ENCODE results near the gene MCF2L2. TPM values are rescaled to one million over a fixed set of nuclear protein-coding genes. Genes with fewer than 3 reads are reported as not detected.
"Not testable (repeated sequence)": the region's sequence is repeated elsewhere in the genome, so short reads cannot be mapped to it uniquely, and the experiment has no call there.

MCF2L2 gene
- total and polyA plus RNA-seq, 2 donors: 0.44 to 3.6 TPM

GRCh38 chr3:183167975-183168374 is 260.4 kb downstream of the MCF2L2 start:
- 94% methylated on average over 1 of the region's 1 CpG for WGBS
- H3K4me3 ChIP-seq (ENCODE audit: low read depth, low read length); H3K27ac ChIP-seq (ENCODE audit: low read depth); H3K36me3 ChIP-seq (ENCODE audit: insufficient read depth); DNase-seq (ENCODE audit: extremely low spot score); H3K4me1 ChIP-seq (ENCODE audit: insufficient read depth): not testable (repeated sequence)

- Histone ChIP-seq H3K27ac (ENCODE audit: low read depth) (no peak overlapping the region), H3K4me3 (ENCODE audit: low read depth, low read length) (no peak overlapping the region), H3K36me3 (ENCODE audit: insufficient read depth) (no peaks in the 10 kb centered on the region), H3K4me1 (ENCODE audit: insufficient read depth) (no peaks in the 10 kb centered on the region)
- 87% methylated on average over 25 of the region's 25 CpGs for WGBS
- no peak for DNase-seq (ENCODE audit: extremely low spot score)
Observed at GRCh38 chr3:183163563-183163962, 264.9 kb downstream of the MCF2L2 start.

GRCh38 chr3:183161552-183162336 is 266.7 kb downstream of the MCF2L2 start:
- H3K27ac ChIP-seq (ENCODE audit: low read depth): no peak overlapping the region
- no peaks in the 10 kb centered on the region for H3K4me1 ChIP-seq (ENCODE audit: insufficient read depth)
- DNase-seq (ENCODE audit: extremely low spot score): no peak
- H3K4me3 ChIP-seq (ENCODE audit: low read depth, low read length): peak overlapping the region; percentile 64
- 42% methylated on average over 25 of the region's 25 CpGs for WGBS
- no peaks in the 10 kb centered on the region for H3K36me3 ChIP-seq (ENCODE audit: insufficient read depth)

GRCh38 chr3:183160616-183161015 is 267.8 kb downstream of the MCF2L2 start:
- Histone ChIP-seq H3K36me3 (ENCODE audit: insufficient read depth) (no peaks in the 10 kb centered on the region), H3K4me3 (ENCODE audit: low read depth, low read length) (no peak overlapping the region), H3K4me1 (ENCODE audit: insufficient read depth) (no peaks in the 10 kb centered on the region), H3K27ac (ENCODE audit: low read depth) (no peak overlapping the region)
- 89% methylated on average over 5 of the region's 5 CpGs for WGBS
- no peak for DNase-seq (ENCODE audit: extremely low spot score)

- H3K36me3 ChIP-seq (ENCODE audit: insufficient read depth): no peaks in the 10 kb centered on the region
- 62% methylated on average over 3 of the region's 3 CpGs for WGBS
- DNase-seq (ENCODE audit: extremely low spot score): no peak
- H3K4me3 ChIP-seq (ENCODE audit: low read depth, low read length): no peak overlapping the region
- no peak overlapping the region for H3K27ac ChIP-seq (ENCODE audit: low read depth)
- H3K4me1 ChIP-seq (ENCODE audit: insufficient read depth): no peaks in the 10 kb centered on the region
Observed at GRCh38 chr3:183159333-183159732, 269.1 kb downstream of the MCF2L2 start.

- Histone ChIP-seq H3K4me3 (ENCODE audit: low read depth, low read length) (no peak overlapping the region), H3K36me3 (ENCODE audit: insufficient read depth) (no peaks in the 10 kb centered on the region), H3K4me1 (ENCODE audit: insufficient read depth) (no peaks in the 10 kb centered on the region), H3K27ac (ENCODE audit: low read depth) (no peak overlapping the region)
- 82% methylated on average over 3 of the region's 3 CpGs for WGBS
- no peak for DNase-seq (ENCODE audit: extremely low spot score)
Observed at GRCh38 chr3:183158551-183159006, 269.8 kb downstream of the MCF2L2 start.

GRCh38 chr3:183158113-183158512 is 270.3 kb downstream of the MCF2L2 start:
- Histone ChIP-seq H3K4me3 (ENCODE audit: low read depth, low read length) (no peak overlapping the region), H3K27ac (ENCODE audit: low read depth) (no peak overlapping the region), H3K36me3 (ENCODE audit: insufficient read depth) (no peaks in the 10 kb centered on the region), H3K4me1 (ENCODE audit: insufficient read depth) (no peaks in the 10 kb centered on the region)
- 92% methylated on average over 2 of the region's 2 CpGs for WGBS
- no peak for DNase-seq (ENCODE audit: extremely low spot score)

GRCh38 chr3:183156266-183156665 is 272.2 kb downstream of the MCF2L2 start:
- 78% methylated on average over 5 of the region's 5 CpGs for WGBS

GRCh38 chr3:183155499-183155898 is 272.9 kb downstream of the MCF2L2 start:
- Histone ChIP-seq H3K27ac (ENCODE audit: low read depth) (no peak overlapping the region), H3K4me3 (ENCODE audit: low read depth, low read length) (no peak overlapping the region), H3K4me1 (ENCODE audit: insufficient read depth) (no peaks in the 10 kb centered on the region), H3K36me3 (ENCODE audit: insufficient read depth) (no peaks in the 10 kb centered on the region)
- DNase-seq (ENCODE audit: extremely low spot score): no peak
- WGBS: 91% methylated on average over 4 of the region's 4 CpGs

More at GRCh38 chr3:183156266-183156665, 272.2 kb downstream of the MCF2L2 start:
- Histone ChIP-seq H3K36me3 (ENCODE audit: insufficient read depth) (no peaks in the 10 kb centered on the region), H3K4me1 (ENCODE audit: insufficient read depth) (no peaks in the 10 kb centered on the region), H3K27ac (ENCODE audit: low read depth) (no peak overlapping the region), H3K4me3 (ENCODE audit: low read depth, low read length) (no peak overlapping the region)
- DNase-seq (ENCODE audit: extremely low spot score): no peak

GRCh38 chr3:183153210-183153950 is 275.0 kb downstream of the MCF2L2 start:
- H3K4me3 ChIP-seq (ENCODE audit: low read depth, low read length): no peak overlapping the region
- no peaks in the 10 kb centered on the region for H3K4me1 ChIP-seq (ENCODE audit: insufficient read depth)
- H3K36me3 ChIP-seq (ENCODE audit: insufficient read depth): no peaks in the 10 kb centered on the region
- DNase-seq (ENCODE audit: extremely low spot score): no peak
- H3K27ac ChIP-seq (ENCODE audit: low read depth): no peak overlapping the region
- 78% methylated on average over 14 of the region's 14 CpGs for WGBS

- no peaks in the 10 kb centered on the region for H3K4me1 ChIP-seq (ENCODE audit: insufficient read depth)
- DNase-seq (ENCODE audit: extremely low spot score): no peak
- H3K36me3 ChIP-seq (ENCODE audit: insufficient read depth): no peaks in the 10 kb centered on the region
- no peak overlapping the region for H3K27ac ChIP-seq (ENCODE audit: low read depth)
- 63% methylated on average over 6 of the region's 6 CpGs for WGBS
- no peak overlapping the region for H3K4me3 ChIP-seq (ENCODE audit: low read depth, low read length)
Observed at GRCh38 chr3:183151821-183152351, 276.5 kb downstream of the MCF2L2 start.

- H3K4me1 ChIP-seq (ENCODE audit: insufficient read depth): no peaks in the 10 kb centered on the region
- no peak overlapping the region for H3K27ac ChIP-seq (ENCODE audit: low read depth)
- DNase-seq (ENCODE audit: extremely low spot score): no peak
- 85% methylated on average over 3 of the region's 3 CpGs for WGBS
- H3K4me3 ChIP-seq (ENCODE audit: low read depth, low read length): no peak overlapping the region
- no peaks in the 10 kb centered on the region for H3K36me3 ChIP-seq (ENCODE audit: insufficient read depth)
Observed at GRCh38 chr3:183151086-183151485, 277.3 kb downstream of the MCF2L2 start.

GRCh38 chr3:183149915-183150750 is 278.3 kb downstream of the MCF2L2 start:
- Histone ChIP-seq H3K27ac (ENCODE audit: low read depth) (no peak overlapping the region), H3K4me1 (ENCODE audit: insufficient read depth) (no peaks in the 10 kb centered on the region), H3K36me3 (ENCODE audit: insufficient read depth) (no peaks in the 10 kb centered on the region), H3K4me3 (ENCODE audit: low read depth, low read length) (no peak overlapping the region)
- 57% methylated on average over 5 of the region's 5 CpGs for WGBS
- DNase-seq (ENCODE audit: extremely low spot score): no peak
